GM18861 (cell line): ENCODE measurements around the gene AGK.
"Not testable (repeated sequence)": the region's sequence is repeated elsewhere in the genome, so short reads cannot be mapped to it uniquely, and the experiment has no call there.

Source experiments
- ATAC-seq: cut with Tn5 transposase; IDR thresholded peaks from one replicate; pipeline ENCODE4 v1.9.1; 2021; ENCODE audit not compliant: unreplicated experiment

Gene AGK

GRCh38 chr7:141674702-141675101 lies 123.5 kb downstream of the AGK start:
- no peak for ATAC-seq

DNA sequence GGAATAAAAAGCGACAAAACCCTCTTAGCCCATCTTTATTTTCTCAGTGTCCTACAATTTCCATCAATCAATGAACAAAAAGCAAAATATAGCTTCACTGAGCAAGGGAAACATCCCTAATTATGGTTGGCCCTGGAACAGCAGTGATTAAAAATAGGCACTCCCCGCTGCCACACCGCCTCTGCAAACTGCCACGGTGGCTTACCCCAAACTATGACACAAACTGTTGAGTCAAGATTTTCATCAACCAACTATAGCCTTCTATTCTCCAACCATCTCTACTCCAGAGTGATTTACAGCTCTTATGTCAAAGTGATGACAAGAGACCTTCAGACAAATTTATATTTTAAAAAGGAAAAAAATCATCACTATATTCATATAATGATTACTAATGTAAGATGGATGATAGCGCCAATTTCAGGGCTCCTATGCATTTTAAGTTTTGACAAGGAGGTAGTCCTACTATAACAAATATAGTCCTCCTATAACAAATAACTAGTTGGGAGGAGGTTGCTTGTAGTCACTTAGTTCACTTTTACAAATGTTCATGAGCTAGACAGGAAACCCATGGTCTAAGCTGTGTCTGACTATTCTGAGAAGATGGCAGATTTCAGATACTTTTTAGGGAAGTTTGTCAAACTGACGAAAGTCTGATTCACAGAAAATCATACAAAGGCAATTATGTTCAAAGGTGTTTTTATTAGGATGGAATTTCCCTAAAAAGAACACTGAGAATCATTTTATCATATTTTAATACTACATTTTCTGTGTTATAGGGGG lies 124.4 kb downstream of the AGK start:
- no peak for ATAC-seq

GRCh38 chr7:141676618-141677017 lies 125.4 kb downstream of the AGK start:
- ATAC-seq, result no peak

GRCh38 chr7:141679014-141679413 lies 127.8 kb downstream of the AGK start:
- ATAC-seq, result no peak

DNA sequence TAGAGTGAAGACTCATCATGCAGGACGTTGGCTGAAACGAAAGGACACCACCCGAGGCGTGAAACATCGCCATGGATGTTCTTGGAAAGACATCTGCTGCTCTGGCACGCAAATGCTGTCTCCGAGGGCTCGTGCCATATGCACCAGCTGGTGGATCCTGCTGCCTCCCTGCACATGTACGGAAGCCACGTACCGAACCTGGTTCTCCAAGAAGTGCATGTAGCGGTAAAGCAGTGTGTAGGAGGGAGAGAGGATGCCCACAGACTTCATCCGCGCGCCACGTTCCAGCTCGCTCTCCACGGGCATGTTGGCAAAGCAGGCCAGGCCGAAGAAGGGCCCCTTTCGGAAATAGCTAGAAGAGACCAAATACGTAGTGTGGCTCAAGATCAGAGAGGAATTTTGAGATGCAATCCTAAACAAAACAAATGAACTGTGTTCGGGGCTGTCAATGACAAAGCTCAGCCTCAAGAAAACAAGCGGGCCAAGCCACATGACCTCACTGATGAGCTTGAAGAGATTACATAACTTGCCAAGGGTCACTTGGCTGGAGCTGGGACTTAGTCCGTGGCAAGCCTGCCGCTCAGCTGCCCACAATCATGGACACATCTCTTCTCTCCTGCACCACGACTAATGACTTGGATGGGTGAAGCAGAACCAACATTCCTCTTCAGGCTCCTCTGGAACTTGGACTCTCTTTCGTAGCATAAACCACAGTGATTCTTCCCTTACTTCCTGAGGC lies 134.2 kb downstream of the AGK start:
- no peak for ATAC-seq

DNA sequence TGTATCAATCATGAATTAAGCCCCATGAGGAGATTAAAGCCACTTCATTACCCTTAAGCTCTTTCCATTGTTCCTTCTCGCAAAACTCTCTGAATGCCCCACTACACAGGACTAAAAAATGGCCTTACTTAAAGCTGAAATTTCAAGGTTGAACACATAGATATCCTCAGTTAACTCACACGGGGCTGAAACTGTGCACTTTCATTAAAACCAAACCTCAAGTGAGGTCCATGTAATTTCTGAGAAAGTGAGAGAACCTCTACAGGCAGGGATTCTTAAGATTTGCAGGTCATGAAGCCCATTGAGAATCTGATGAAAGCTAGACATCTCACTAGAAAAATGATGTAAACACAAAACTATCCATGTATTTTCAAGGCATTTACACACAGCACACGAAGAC lies 134.9 kb downstream of the AGK start:
- ATAC-seq, result no peak

DNA sequence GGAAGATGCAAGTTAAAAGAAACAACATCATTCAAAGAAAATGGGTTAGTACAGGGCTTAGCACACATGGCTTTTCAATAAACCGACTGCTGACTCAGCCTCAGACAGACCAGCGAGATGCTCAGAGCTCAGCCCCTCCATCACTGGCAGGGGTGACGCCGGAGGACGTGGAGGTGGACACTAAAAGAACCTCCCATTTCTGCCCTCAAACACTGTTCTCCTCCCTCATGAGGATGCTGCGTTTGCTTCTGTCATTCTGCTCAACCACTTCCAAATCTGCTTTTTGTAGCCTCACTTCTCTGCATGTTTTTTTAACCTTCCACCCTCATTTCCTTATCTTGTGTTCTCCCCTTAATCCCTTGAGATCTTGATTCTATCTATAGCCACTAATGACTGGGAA lies 135.5 kb downstream of the AGK start:
- no peak for ATAC-seq

GRCh38 chr7:141688043-141688442 lies 136.8 kb downstream of the AGK start:
- no peak for ATAC-seq

DNA sequence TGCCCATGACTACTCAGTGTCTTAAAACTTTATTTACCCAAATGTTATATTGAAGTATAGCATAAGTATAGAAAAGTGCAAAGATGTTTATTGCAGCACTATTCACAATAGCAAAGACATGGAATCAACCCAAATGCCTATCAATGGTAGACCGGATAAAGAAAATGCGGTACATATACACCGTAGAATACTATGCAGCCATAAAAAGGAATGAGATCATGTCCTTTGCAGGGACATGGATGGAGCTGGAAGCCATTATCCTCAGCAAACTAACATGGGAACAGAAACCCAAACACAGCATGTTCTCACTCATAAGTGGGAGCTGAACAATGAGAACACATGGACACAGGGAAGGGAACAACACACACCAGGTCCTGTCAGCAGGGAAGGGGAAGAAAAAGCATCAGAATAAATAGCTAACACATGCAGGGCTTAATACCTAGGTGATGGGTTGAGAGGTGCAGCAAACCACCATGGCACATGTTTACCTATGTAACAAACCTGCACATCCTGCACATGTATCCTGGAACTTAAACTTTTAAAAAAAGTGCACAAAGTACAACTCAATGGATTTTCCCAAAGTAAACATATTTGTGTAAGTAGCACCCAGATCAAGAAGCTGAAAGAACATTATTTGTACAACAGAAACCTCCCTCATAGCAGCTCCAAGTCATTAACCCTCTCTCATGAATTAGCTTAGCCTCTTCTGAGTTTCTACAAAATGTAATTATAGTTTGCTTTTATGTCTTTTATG lies 138.0 kb downstream of the AGK start:
- not testable (repeated sequence) for ATAC-seq

DNA sequence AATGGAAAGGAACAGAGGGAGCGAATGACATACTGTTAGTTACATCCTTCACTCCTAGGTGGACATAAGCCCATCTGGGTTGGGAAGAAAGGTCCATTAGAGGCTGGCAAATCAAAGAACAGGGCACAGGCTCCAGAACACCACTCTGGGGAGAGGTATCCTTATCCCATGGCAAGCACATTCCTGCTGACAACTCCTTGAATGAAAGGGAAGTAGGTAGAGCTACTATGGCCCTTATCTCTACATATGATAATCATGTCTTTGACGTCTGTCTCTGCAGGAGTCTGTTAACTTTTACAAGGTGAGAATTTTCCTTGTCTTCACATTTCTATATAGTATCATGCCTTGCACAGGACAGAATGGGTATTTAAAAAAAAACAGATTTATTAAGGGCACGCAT lies 140.3 kb downstream of the AGK start:
- no peak for ATAC-seq

DNA sequence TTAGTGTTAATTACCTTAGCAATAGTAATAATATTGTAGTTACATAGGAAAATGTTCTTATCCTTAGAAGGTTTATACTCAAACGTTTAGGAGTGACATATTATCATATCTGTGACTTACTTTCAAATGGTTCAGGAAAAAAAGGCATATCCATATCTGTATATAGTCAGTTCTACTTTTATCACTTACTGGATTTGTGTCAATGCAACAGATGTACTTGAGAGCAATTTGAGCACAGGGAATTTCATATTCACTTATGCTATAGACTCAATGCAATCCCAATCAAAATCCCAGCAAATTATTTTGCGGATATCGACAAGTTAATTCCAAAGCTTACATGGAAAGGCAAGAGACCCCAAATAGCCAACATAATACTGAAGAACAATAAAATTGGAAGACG lies 140.8 kb downstream of the AGK start:
- ATAC-seq, result no peak

GRCh38 chr7:141693082-141693481 lies 141.9 kb downstream of the AGK start:
- no peak for ATAC-seq

DNA sequence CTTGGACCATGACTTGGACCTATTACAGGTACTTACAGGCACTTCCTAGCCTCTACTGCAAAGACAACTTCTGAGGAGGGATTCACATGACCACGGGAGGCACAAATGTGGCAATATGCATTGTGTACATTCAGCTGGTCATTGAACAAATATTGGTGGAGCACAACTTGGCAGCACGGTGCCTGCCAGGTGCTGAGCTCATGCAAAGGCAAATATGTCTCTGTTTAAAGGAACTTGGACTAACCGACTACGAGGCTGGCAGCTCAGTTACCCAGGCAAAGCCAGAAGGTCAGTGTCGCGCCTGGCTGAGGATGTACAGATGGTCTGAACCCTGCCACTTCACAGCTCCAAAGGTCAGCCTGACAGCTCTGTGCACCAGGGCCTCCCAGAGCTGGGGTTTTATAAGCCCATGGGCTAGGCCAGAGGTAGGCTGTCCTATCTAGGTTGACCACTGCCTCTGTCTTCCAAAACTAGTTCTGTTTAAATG lies 144.6 kb downstream of the AGK start:
- peak; percentile 37 for ATAC-seq

DNA sequence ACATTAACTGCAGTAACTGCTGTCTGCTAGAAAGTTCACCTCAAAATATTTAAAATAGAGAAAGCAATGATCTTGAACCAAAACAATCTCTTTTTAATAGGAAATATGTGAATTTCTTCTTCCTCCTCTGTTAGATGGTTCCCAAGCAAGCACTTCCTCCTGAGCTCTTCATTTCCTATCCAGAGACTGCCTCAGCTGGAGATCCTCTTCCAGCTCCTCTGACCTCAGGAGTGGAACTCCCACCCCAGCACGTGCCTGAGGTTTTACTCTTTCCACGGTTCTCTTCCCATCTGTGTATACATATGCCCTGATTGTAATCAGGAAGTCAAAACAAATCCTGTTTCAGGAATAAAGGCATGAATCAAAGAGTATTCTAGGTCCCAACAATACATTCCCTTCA lies 145.1 kb downstream of the AGK start:
- ATAC-seq, result no peak

- no peak for ATAC-seq
These were observed 146.1 kb downstream of the AGK start for GRCh38 chr7:141697211-141697871.

DNA sequence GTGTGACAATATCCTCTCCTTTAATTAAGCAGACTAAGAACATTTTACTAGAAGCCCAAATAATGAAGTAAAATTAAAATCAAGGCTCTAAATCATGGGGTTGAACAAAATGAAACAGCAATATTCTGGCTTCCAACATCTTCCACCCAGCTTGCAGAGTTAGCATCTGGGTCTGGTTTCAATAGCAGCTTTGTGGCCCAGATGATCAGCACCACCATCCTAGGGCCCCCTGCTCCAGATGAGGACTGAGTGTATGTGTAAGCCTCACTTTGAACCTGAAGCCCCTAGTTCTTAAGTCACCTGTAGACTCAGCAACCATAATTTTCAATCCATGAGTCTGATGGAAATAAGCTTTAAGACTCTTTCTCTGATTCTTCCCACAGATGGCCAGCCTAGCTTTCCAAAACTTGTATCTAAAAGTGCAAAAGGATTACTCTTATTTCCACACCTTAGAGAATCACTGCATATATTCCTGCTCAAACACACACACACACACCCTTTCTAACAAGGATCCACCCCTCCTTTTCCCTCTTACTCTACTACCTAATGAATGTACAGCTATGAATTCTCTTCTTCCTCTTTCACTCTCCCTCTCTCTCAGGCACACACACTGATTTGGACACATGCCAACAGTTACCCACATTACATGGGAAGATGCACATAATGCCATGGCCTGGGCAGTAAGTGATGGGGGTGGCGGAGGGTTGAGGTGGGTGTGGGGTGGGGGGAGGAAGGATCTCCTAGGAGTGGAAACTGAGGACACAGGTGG lies 147.2 kb downstream of the AGK start:
- ATAC-seq, result no peak

DNA sequence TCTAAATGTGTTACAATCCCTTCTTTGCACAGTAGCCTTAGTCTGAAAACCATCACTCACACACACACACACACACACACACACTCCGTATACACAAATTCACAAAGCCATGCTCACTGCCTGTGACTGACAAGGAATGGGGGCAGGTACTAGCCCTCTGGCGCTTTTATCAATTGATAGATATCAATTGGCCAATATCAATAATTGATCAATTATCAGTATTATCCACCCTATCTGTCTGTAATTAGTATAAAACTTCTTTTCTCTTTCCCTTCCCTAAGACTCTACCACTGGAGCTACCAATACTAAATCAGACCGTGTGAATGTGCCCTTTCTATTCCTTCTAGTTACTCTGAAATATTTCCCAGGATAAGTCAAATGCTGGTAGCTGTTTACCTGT lies 148.7 kb downstream of the AGK start:
- no peak for ATAC-seq

- no peak for ATAC-seq
These were observed 149.2 kb downstream of the AGK start for GRCh38 chr7:141700296-141700847.

DNA sequence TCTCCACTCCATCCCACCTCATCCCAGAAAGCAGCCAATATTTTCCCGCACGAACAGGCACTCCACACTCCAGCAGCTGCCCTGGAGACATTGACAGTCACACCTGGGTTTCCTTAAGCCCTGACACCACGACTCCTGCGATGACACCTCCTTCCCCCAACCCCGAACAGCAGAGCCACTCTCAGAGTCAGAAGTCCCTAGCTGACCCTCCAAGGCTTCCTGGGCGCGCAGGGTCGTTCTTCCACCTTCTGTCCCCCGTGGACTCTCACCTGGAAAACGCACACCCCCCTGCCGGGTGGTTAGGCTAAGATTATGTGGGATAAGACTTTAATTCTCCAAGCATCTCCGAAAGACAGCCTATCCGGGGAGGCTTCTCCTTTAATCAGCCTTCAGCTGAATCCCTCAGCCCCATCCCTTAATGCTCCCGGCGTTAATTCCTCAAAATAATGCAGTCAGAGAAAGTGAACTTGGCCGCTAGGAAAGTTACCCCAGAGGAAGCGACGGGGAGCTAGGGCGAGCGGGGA lies 149.7 kb downstream of the AGK start:
- ATAC-seq, result no peak
